ENCODE results near the gene MIAT.

- TF ChIP-seq EP300 (IDR thresholded peaks at IDR 0.05; ENCODE audit: low read length) (no peak), BDP1 (IDR thresholded peaks at IDR 0.05; ENCODE audit: insufficient read depth, insufficient read length) (no peak), MAX (CRISPR knock-in tag; IDR thresholded peaks at IDR 0.05) (no peak), PHB2 (IDR thresholded peaks at IDR 0.05; ENCODE audit: low read depth) (no peak)
- TF ChIP-seq, protein P1, sequence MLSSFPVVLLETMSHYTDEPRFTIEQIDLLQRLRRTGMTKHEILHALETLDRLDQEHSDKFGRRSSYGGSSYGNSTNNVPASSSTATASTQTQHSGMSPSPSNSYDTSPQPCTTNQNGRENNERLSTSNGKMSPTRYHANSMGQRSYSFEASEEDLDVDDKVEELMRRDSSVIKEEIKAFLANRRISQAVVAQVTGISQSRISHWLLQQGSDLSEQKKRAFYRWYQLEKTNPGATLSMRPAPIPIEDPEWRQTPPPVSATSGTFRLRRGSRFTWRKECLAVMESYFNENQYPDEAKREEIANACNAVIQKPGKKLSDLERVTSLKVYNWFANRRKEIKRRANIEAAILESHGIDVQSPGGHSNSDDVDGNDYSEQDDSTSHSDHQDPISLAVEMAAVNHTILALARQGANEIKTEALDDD (IDR thresholded peaks at IDR 0.05) = no peak
Measured at GRCh38 chr22:26715392-26715936, 58.1 kb downstream of the MIAT start.
